GM19452 (cell line): Measurements from ENCODE around the gene PTPRG.

Experiments
- ATAC-seq: cut with Tn5 transposase; IDR thresholded peaks from one replicate; pipeline ENCODE4 v1.9.1; 2021; ENCODE audit not compliant: unreplicated experiment

The PTPRG gene

GRCh38 chr3:61853912-61854311, 292.5 kb downstream of the PTPRG start:
- no peak for ATAC-seq

GRCh38 chr3:61855211-61855610, 293.8 kb downstream of the PTPRG start:
- ATAC-seq = no peak

GRCh38 chr3:61857297-61857696, 295.9 kb downstream of the PTPRG start:
- no peak for ATAC-seq

DNA sequence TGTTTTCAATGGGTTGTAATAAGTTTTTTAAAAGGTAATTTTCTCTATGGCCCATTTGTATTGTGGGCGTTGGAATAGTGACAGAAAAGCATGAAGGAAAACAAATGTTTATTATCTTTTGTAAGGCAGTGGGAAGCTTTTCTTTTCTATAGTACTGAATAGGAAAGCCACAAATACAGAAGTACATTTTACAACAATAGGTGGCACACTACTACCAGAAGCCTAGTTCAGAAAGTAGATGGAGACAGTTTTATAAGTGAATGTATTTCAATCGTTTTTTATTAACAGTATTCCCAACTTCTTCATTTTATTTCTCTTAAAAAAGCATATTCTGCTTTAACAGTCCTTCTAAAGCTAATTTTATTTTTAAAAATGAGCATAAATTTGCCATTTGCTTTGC, 296.7 kb downstream of the PTPRG start:
- no peak for ATAC-seq

- no peak for ATAC-seq
Measured at GRCh38 chr3:61861410-61861809, 300.0 kb downstream of the PTPRG start.

GRCh38 chr3:61862614-61863289, 301.4 kb downstream of the PTPRG start:
- ATAC-seq = no peak

DNA sequence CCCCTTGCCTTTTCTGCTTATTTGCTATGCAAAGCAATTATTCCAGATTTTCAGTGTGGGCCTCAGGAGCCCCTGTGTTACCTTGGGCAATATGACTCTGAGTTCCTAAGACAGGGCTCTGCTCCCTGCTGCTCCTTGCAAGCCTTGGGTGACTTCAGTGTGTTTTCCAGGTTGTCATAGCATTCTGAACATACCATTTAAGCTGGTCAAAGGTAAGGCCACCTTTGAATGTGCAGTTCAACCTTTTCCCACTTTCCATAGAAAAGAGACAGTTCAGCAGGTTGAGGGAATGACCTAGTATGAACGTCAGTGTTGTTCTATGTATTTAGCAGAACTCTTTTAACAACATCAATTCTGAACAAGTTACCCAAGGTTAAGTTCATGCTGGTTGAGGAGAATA, 302.2 kb downstream of the PTPRG start:
- ATAC-seq = no peak

- ATAC-seq = no peak
Measured at GRCh38 chr3:61864886-61865285, 303.5 kb downstream of the PTPRG start.

DNA sequence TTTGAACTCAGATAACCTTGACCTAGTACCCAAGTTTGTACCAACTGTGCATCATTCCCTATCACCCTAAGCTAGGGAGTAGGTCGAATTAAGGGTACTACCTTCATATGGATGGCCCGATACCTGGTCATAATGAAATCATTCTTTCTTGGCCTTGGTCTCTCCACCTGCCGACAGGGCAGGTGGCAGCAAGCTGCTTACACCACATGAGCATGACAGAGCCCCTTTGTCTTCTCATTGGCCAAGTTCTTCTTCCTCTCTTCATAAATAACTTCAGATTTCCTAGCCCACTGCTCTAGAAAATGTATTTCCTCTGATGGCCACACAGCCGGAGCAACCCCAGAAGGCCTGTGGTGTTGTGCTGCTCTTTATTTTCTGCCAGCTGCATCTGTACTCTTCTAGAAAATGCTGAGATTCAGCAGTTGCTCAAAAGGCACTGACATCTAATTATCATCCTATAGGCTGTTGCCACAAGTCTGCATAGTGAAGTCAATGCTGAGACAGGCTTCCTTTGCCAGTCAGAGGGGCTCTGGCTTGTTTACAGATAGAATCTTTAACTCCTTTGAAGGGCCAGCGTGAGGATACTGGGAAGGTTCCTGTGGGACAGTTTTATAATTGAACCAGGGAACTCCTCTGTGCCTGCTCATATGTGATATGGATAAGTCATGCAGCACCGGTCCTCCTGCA, 304.2 kb downstream of the PTPRG start:
- no peak for ATAC-seq

- ATAC-seq = no peak
Measured at GRCh38 chr3:61866153-61866542, 304.8 kb downstream of the PTPRG start.

- no peak for ATAC-seq
Measured at GRCh38 chr3:61866961-61867461, 305.6 kb downstream of the PTPRG start.

GRCh38 chr3:61868499-61868898, 307.1 kb downstream of the PTPRG start:
- ATAC-seq = no peak

DNA sequence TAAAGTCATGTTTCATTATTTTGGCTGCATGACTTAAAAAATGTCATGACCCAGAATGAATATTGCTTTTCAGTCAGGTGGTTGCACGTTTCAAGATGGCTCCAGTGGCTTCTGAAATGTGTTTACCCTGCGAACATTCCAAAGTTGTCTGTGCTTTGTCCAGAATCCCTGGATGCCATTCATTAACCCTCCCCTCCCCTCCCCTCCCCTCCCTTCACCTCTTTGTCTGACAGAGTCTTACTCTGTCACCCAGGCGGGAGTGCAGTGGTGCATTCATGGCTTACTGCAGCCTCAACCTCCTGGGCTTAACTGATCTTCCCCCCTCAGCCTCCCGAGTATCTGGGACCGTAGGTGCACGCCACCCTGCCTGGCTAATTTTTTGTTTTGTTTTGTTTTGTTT, 308.0 kb downstream of the PTPRG start:
- no peak for ATAC-seq

- no peak for ATAC-seq
Measured at GRCh38 chr3:61871644-61872043, 310.3 kb downstream of the PTPRG start.

DNA sequence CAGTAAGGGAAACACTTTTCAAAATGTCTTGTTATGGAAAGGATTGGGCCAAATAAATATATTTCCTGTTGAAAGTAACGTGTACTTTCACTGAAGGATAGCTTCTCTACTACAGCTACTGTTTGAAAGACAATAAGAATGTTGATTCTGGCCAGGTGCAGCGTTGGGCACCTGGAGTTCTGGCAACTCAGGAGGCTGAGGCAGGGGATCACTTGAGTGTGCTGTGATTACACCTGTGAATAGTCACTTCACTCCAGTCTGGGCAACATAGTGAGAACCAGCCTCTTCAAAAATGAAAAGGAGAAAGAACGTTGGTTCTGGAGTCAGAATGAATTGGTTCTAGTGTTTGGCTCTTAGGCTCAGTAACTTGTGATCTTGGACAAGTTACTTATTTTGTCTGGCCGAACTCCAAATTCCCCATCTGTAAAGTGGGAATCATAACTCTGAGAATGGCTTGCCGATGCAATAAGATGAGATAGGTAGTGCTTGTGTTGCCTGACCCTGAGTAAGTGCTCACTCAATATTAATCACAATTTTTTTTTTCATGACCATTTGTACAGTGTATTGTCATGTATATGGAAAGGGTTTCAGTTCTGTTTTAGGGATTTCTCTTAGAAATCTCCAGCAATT, 310.8 kb downstream of the PTPRG start:
- no peak for ATAC-seq

DNA sequence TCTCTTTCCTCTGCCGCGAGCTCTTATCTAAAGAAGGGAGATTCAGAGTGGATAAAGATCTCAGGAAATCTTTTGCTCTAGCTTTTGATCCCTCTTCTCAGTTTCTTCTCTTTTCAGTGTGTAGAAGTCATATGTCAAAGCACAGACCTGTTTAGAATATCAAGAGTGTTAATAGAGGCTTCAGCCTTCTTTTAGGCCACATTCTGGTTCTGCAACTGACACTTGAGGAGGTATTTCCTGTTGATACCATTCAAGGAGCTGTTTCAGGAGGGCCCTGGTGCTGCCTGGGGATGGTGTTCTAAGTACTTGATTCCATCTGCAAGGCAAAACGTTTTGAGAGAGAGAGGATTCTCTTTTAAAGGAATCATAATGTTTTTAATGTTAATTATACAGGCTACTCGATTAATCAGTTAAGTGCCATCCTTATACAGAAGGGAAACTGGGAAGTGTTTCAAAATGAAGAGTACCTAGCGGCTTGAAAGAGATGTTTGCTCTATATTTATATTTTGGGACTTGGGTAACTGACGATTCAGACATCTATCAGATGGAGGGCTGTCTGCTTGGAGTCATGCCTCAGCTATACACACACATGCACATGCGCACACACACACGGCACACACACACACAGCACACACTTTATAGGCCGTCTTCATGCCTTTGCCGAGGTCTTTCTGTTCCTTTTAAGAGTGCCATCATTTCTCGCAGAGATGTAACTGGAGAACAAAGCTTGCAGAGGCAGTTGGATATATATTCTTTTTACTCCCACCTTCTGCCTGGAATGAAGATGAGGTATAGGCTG, 313.9 kb downstream of the PTPRG start:
- no peak for ATAC-seq

DNA sequence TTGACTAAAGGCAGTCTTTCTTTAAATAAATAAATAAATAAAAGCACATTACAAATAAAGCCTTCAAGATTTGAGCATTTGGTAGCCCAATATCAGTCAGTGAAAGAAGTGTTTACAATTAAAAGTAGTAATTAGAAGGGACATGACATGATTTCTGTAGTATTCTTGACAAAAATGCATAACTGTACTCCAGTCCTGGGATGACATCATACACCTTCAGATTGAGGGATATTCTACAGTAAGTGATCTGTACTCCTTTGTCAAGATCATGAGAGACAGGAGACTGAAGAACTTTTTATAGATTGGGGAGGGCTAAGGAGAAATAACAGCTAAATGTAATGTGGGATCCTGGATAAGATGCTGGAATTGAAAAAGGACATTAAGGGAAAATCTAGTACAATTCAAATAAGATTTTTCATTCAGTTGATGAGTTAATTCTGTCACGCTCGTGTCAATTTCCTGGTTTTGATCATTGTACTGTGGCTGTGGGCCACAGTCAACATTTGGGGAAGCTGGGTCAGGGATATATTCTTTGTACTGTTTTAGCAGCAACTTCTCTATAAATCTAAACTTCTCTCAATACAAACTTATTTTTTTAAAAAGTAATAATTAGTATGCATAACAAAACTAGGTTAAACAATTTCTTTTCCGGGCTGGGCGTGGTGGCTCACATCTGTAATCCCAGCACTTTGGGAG, 314.8 kb downstream of the PTPRG start:
- ATAC-seq = no peak

DNA sequence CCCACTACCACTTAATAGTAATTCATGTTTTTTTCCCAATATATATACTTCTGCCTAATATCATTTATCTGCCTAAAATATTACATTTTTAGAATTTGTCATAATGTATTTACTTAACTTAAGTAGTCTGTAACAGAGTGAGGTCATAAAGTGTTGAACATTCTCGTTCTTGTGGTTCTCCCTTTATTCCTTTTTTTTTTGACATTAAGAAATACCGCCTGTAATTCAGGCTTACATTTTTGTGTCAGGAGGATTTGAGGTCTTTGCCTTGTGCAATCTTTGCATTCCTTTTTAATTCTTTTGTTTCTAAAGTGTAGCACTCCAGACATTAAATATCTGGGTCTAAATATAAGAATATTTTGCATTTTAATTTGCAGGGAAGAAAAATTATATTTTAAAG, 315.4 kb downstream of the PTPRG start:
- ATAC-seq = no peak

DNA sequence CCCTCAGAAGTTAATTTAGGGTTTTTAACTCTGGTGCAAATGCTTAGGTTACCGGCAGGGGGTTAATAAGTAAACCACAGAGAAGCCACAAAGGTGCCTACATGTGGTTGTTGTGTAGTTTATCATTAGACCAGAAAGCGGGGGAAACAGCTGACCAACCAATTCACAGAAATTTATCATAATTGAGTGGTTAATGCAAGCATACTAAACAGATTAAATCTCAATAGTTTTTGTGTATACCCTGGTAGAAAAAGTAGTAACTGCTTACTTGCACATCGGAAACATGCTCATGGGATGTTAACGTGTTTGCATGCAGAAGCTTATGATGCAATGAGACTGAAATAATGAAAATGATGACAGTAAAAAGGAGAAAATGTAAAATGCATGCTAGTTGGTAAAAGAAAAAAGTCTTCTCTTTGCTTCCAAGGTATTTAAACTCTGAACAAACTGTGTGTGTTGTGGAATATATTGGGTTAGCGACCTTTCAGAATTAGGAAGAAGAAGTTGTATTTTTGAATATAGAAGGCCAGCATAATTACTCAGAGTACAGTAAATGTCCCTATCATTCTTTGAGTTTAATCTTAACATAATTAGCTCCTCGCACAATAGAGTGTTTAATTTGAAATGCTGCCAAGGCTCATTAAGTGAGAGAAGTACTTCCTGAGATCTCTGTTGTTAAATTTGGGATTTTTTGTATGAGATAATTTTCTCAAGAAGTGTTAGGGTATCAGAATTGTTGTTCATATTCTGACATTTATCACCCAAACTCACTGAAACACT, 316.2 kb downstream of the PTPRG start:
- peak; percentile 96 for ATAC-seq

GRCh38 chr3:61882253-61882652, 320.9 kb downstream of the PTPRG start:
- ATAC-seq = no peak
